ENCODE results near the gene GRID1.

The GRID1 gene

GRCh38 chr10:86225103-86225782 is 141.4 kb downstream of the GRID1 start:
- no peak for DNase-seq

- DNase-seq = no peak
These were observed 142.1 kb downstream of the GRID1 start for GRCh38 chr10:86224354-86225102.

GRCh38 chr10:86223256-86223655 is 143.3 kb downstream of the GRID1 start:
- no peak for DNase-seq

- DNase-seq = no peak
These were observed 143.9 kb downstream of the GRID1 start for GRCh38 chr10:86222687-86223086.

GRCh38 chr10:86222336-86222650 is 144.3 kb downstream of the GRID1 start:
- DNase-seq = no peak

- DNase-seq = no peak
These were observed 144.9 kb downstream of the GRID1 start for GRCh38 chr10:86221442-86222335.

GRCh38 chr10:86220626-86221025 is 146.0 kb downstream of the GRID1 start:
- DNase-seq = no peak

GRCh38 chr10:86219271-86219670 is 147.3 kb downstream of the GRID1 start:
- DNase-seq = no peak

GRCh38 chr10:86218842-86219241 is 147.8 kb downstream of the GRID1 start:
- no peak for DNase-seq

- no peak for DNase-seq
These were observed 148.4 kb downstream of the GRID1 start for GRCh38 chr10:86218160-86218559.

GRCh38 chr10:86217371-86218080 is 149.1 kb downstream of the GRID1 start:
- DNase-seq = no peak

- no peak for DNase-seq
These were observed 149.7 kb downstream of the GRID1 start for GRCh38 chr10:86216886-86217285.

- no peak for DNase-seq
These were observed 150.9 kb downstream of the GRID1 start for GRCh38 chr10:86215712-86216111.

- DNase-seq = no peak
These were observed 151.5 kb downstream of the GRID1 start for GRCh38 chr10:86215046-86215445.

GRCh38 chr10:86213148-86213547 is 153.4 kb downstream of the GRID1 start:
- no peak for DNase-seq

GRCh38 chr10:86212391-86212700 is 154.2 kb downstream of the GRID1 start:
- DNase-seq = no peak

GRCh38 chr10:86211691-86212390 is 154.8 kb downstream of the GRID1 start:
- no peak for DNase-seq

GRCh38 chr10:86210416-86210815 is 156.2 kb downstream of the GRID1 start:
- no peak for DNase-seq

GRCh38 chr10:86209726-86210125 is 156.9 kb downstream of the GRID1 start:
- no peak for DNase-seq

GRCh38 chr10:86207226-86207625 is 159.4 kb downstream of the GRID1 start:
- DNase-seq = no peak

- DNase-seq = no peak
These were observed 160.4 kb downstream of the GRID1 start for GRCh38 chr10:86206240-86206579.
